ENCODE results near the gene ANAPC15.
A peak's percentile ranks its signal among the peaks of the same experiment; 100 is the strongest.

The ANAPC15 gene

GRCh38 chr11:72105888-72106287, 6.6 kb downstream of the ANAPC15 start, which contains the start of gene TOMT:
Gene TOMT, plus strand, starts transcription at chr11:72105924. Its CDS starts 28 bp downstream, at chr11:72105952.
- Histone ChIP-seq H3K79me2 (ENCODE audit: low read length) (peaks cover 22% of the 10 kb centered on the region), H3K9ac (ENCODE audit: low read length) (no peak within 1 kb of the TSS), H3K9me2 (replicated peaks; ENCODE audit: insufficient read depth, low read length) (no peaks in the 10 kb centered on the region), H3K4me2 (ENCODE audit: low read depth, low read length) (no peak within 1 kb of the TSS), H2AFZ (ENCODE audit: low read length) (no peak within 1 kb of the TSS), H3K36me3 (replicated peaks; ENCODE audit: insufficient read depth, low read length) (no peaks in the 10 kb centered on the region), H4K20me1 (ENCODE audit: insufficient read depth, low read length) (no peaks in the 10 kb centered on the region), H3K9me3 (replicated peaks; ENCODE audit: insufficient read depth, low read length) (no peaks in the 10 kb centered on the region), H3K4me3 (ENCODE audit: low read length) (no peak within 1 kb of the TSS), H3K27me3 (replicated peaks; ENCODE audit: insufficient read depth, low read length) (no peaks in the 10 kb centered on the region), H3F3A (ENCODE audit: insufficient read depth, low read length) (peaks cover 4% of the 10 kb centered on the region), H3K4me1 (ENCODE audit: low read length) (peaks cover 12% of the 10 kb centered on the region), H3K27ac (ENCODE audit: low read length) (no peak within 1 kb of the TSS)
- TF ChIP-seq EZH2phosphoT487 (IDR thresholded peaks at IDR 0.05; ENCODE audit: low read length), result no peak
- no peak for TF ChIP-seq CTCF (IDR thresholded peaks at IDR 0.05; ENCODE audit: low read length)
- TF ChIP-seq EZH2 (optimal IDR thresholded peaks at IDR 0.05; ENCODE audit: low read depth, low read length), result no peak
- no peak for DNase-seq

- no peaks in the 10 kb centered on the region for H3K9me2 ChIP-seq (replicated peaks; ENCODE audit: insufficient read depth, low read length)
- peaks cover 3% of the 10 kb centered on the region; the same call in 1 of the 2 replicates for H3F3A ChIP-seq (ENCODE audit: insufficient read depth, low read length)
- H3K4me2 ChIP-seq (ENCODE audit: low read depth, low read length), result peak overlapping the region; percentile 74
- peaks cover 38% of the 10 kb centered on the region for H3K79me2 ChIP-seq (ENCODE audit: low read length)
- no peak for DNase-seq
- peak overlapping the region; percentile 12; the same call in 1 of the 2 replicates for H3K9ac ChIP-seq (ENCODE audit: low read length)
- H3K27me3 ChIP-seq (replicated peaks; ENCODE audit: insufficient read depth, low read length), result no peaks in the 10 kb centered on the region
- no peaks in the 10 kb centered on the region for H3K9me3 ChIP-seq (replicated peaks; ENCODE audit: insufficient read depth, low read length)
- H3K27ac ChIP-seq (ENCODE audit: low read length), result peak overlapping the region; percentile 53; the same call in 1 of the 2 replicates
- no peaks in the 10 kb centered on the region for H4K20me1 ChIP-seq (ENCODE audit: insufficient read depth, low read length)
- peak overlapping the region; percentile 54 for H3K4me3 ChIP-seq (ENCODE audit: low read length)
- H3K4me1 ChIP-seq (ENCODE audit: low read length), result peaks cover 12% of the 10 kb centered on the region
- H2AFZ ChIP-seq (ENCODE audit: low read length), result peak overlapping the region; percentile 74
- no peaks in the 10 kb centered on the region for H3K36me3 ChIP-seq (replicated peaks; ENCODE audit: insufficient read depth, low read length)
- TF ChIP-seq EZH2phosphoT487 (IDR thresholded peaks at IDR 0.05; ENCODE audit: low read length) (no peak), EZH2 (optimal IDR thresholded peaks at IDR 0.05; ENCODE audit: low read depth, low read length) (no peak), CTCF (IDR thresholded peaks at IDR 0.05; ENCODE audit: low read length) (no peak; the same call in 1 of the 2 replicates)
These were observed 8.7 kb downstream of the ANAPC15 start for GRCh38 chr11:72103754-72104167.

GRCh38 chr11:72102946-72103753, 9.3 kb downstream of the ANAPC15 start, which contains the start of gene LAMTOR1:
Gene LAMTOR1, minus strand, starts transcription at chr11:72103297. Its CDS starts 73 bp downstream, at chr11:72103224.
- Histone ChIP-seq H3K79me2 (ENCODE audit: low read length) (peaks cover 38% of the 10 kb centered on the region), H2AFZ (ENCODE audit: low read length) (peak within 1 kb of the TSS; percentile 82), H3K9me3 (replicated peaks; ENCODE audit: insufficient read depth, low read length) (no peaks in the 10 kb centered on the region), H3K4me1 (ENCODE audit: low read length) (peaks cover 12% of the 10 kb centered on the region), H3K36me3 (replicated peaks; ENCODE audit: insufficient read depth, low read length) (no peaks in the 10 kb centered on the region), H3K27me3 (replicated peaks; ENCODE audit: insufficient read depth, low read length) (no peaks in the 10 kb centered on the region), H3F3A (ENCODE audit: insufficient read depth, low read length) (peaks cover 3% of the 10 kb centered on the region; the same call in 1 of the 2 replicates), H3K4me2 (ENCODE audit: low read depth, low read length) (peak within 1 kb of the TSS; percentile 74), H3K9ac (ENCODE audit: low read length) (peak within 1 kb of the TSS; percentile 91), H3K27ac (ENCODE audit: low read length) (peak within 1 kb of the TSS; percentile 85), H4K20me1 (ENCODE audit: insufficient read depth, low read length) (no peaks in the 10 kb centered on the region), H3K9me2 (replicated peaks; ENCODE audit: insufficient read depth, low read length) (no peaks in the 10 kb centered on the region), H3K4me3 (ENCODE audit: low read length) (peak within 1 kb of the TSS; percentile 86)
- peak; percentile 99 for DNase-seq
- TF ChIP-seq EZH2 (optimal IDR thresholded peaks at IDR 0.05; ENCODE audit: low read depth, low read length) (no peak), CTCF (IDR thresholded peaks at IDR 0.05; ENCODE audit: low read length) (peak; percentile 47), EZH2phosphoT487 (IDR thresholded peaks at IDR 0.05; ENCODE audit: low read length) (no peak)
